Upper lobe of right lung (tissue), 1 donor: ENCODE data around the gene HNF4A. TPM values are rescaled to one million over a fixed set of nuclear protein-coding genes. Genes with fewer than 3 reads are reported as not detected.
A peak's percentile ranks its signal among the peaks of the same experiment; 100 is the strongest.

ENCODE experiments used
- ATAC-seq: fragments of 200-7000 bp; cut with Tn5 transposase; one replicate; pipeline ENCODE4 v1.9.1; 2020; ENCODE audit warnings: mild to moderate bottlenecking, moderate library complexity
- DNase-seq: peaks from one replicate; pipeline ENCODE4 v3.0.0-alpha.2; 2020
- H3K27ac ChIP-seq: fragments of 200-600 bp; one replicate; pipeline ENCODE4 v1.8.0; 2022
- H3K27me3 ChIP-seq: fragments of 200-600 bp; one replicate; pipeline ENCODE4 v1.8.0; 2022; ENCODE audit warnings: mild to moderate bottlenecking
- H3K36me3 ChIP-seq: fragments of 200-600 bp; one replicate; pipeline ENCODE4 v1.8.0; 2022
- H3K4me1 ChIP-seq: fragments of 200-600 bp; one replicate; pipeline ENCODE4 v1.8.0; 2022
- H3K4me3 ChIP-seq: fragments of 200-600 bp; one replicate; pipeline ENCODE4 v1.8.0; 2022; ENCODE audit warnings: mild to moderate bottlenecking
- H3K9me3 ChIP-seq: fragments of 200-600 bp; one replicate; pipeline ENCODE4 v1.8.0; 2022
- intact Hi-C: fragments of 100-400 bp; cut with DNase I; formaldehyde crosslinking; loops from one replicate; pipeline ENCODE4 v1.11.0; 2022
- total RNA-seq: library from RNA; stranded (reverse); fragmentation: NEBNext Ultra II Directional; extraction: Animal tissue kit (Norgen Biotek cat#: 25700); gene quantifications from one replicate; pipeline ENCODE4 v1.2.1, GENCODE V29; 2021
- TF ChIP-seq, protein P1 (sequence below): fragments of 200-600 bp; IDR thresholded peaks from one replicate; pipeline ENCODE4 v1.8.0; 2022; ENCODE audit warnings: antibody characterized with exemption
- donor health status: DM: no; HTN: yes; CAD: no; lungs with severe emphysema.

HNF4A gene
- total RNA-seq, 1 donor from 2014 or later: 0.20 TPM

DNA sequence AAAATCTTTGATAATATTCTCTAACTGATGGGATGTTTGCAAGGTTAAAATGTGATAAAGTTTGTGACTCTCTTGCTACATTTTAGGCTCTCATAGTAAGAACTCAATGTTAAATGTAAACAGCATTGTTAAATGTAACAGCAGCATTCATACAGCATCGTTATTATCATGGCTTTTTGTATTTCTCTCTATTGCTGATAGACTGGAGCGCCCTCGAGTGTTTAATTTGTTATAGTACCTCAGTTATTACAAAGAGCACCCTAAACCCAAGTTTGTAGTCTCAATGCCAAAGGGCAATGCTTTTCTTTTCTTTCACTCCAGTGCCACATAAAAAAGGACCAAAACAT is 105.3 kb downstream of the HNF4A start:
- Histone ChIP-seq H3K36me3 (no peaks in the 10 kb centered on the region), H3K9me3 (no peaks in the 10 kb centered on the region), H3K4me1 (no peaks in the 10 kb centered on the region), H3K27me3 (no peaks in the 10 kb centered on the region), H3K4me3 (no peak overlapping the region), H3K27ac (no peak overlapping the region)
- ATAC-seq (peak; percentile 40), DNase-seq (no peak)
- intact Hi-C loops: loop anchor here (10.0 kb wide), 1 partner anchor 66 kb away; no protein-coding TSS in a partner anchor
- TF ChIP-seq, protein P1, sequence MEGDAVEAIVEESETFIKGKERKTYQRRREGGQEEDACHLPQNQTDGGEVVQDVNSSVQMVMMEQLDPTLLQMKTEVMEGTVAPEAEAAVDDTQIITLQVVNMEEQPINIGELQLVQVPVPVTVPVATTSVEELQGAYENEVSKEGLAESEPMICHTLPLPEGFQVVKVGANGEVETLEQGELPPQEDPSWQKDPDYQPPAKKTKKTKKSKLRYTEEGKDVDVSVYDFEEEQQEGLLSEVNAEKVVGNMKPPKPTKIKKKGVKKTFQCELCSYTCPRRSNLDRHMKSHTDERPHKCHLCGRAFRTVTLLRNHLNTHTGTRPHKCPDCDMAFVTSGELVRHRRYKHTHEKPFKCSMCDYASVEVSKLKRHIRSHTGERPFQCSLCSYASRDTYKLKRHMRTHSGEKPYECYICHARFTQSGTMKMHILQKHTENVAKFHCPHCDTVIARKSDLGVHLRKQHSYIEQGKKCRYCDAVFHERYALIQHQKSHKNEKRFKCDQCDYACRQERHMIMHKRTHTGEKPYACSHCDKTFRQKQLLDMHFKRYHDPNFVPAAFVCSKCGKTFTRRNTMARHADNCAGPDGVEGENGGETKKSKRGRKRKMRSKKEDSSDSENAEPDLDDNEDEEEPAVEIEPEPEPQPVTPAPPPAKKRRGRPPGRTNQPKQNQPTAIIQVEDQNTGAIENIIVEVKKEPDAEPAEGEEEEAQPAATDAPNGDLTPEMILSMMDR: peak; percentile 47

DNA sequence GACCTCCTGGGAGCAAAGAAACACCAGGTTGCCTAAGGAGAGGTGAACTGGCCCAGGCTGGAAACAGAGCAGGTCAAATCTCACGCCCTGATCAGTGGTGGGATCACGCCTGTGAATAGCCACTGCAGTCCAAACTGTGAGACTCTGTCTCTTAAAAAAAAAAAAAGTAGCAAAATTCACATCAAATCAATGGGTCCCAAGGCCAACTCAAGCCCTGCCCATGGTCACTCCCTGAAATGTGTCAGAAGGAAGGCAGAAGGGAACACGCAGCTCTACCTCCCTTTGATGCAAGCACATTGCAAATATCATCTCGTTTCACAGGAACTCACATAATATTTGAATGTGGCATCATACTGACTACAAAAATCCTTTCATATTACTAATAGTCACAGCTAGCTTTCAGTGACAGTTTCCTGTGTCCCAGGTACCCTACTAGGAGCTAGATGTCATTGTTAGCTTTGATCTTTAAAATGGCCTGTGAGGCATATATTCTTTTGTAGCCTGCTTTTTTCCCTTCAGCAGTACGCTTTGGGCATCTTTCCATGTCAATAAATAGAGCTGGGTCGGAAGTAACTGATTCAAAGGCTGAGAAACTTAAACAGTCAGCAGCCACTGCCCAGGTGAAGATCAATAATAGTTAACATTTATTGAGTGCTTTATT is 105.8 kb downstream of the HNF4A start:
- TF ChIP-seq, protein P1: no peak
- Histone ChIP-seq H3K9me3 (no peaks in the 10 kb centered on the region), H3K27me3 (no peaks in the 10 kb centered on the region), H3K36me3 (no peaks in the 10 kb centered on the region), H3K4me3 (no peak overlapping the region), H3K4me1 (no peaks in the 10 kb centered on the region), H3K27ac (no peak overlapping the region)
- ATAC-seq (no peak), DNase-seq (no peak)
- intact Hi-C loops: loop anchor here (10.0 kb wide), 1 partner anchor 66 kb away; no protein-coding TSS in a partner anchor

DNA sequence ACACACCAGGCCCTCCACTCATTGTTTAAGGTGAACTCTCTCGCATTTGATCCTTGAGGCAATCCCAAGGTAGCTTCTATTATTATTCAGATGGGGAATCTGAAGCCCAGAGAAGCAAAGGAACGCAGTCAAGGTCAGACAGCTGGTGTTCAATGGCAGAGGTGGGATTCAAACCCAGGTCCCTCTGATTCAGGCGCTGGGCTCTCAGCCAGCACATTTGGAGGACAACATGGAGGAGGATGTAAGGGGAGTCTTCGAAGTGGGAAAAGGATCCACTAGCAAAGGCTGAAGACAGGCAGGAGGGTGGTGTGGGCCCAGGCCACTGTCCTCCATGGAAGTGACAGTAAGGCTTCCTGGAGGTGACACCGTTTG is 106.3 kb downstream of the HNF4A start:
- no peak overlapping the region for H3K4me3 ChIP-seq
- TF ChIP-seq, protein P1: no peak
- no peak overlapping the region for H3K27ac ChIP-seq
- DNase-seq (no peak), ATAC-seq (no peak)
- H3K36me3 ChIP-seq: no peaks in the 10 kb centered on the region
- H3K9me3 ChIP-seq: no peaks in the 10 kb centered on the region
- intact Hi-C loops: loop anchor here (10.0 kb wide), 1 partner anchor 67 kb away; no protein-coding TSS in a partner anchor
- no peaks in the 10 kb centered on the region for H3K4me1 ChIP-seq
- no peaks in the 10 kb centered on the region for H3K27me3 ChIP-seq

DNA sequence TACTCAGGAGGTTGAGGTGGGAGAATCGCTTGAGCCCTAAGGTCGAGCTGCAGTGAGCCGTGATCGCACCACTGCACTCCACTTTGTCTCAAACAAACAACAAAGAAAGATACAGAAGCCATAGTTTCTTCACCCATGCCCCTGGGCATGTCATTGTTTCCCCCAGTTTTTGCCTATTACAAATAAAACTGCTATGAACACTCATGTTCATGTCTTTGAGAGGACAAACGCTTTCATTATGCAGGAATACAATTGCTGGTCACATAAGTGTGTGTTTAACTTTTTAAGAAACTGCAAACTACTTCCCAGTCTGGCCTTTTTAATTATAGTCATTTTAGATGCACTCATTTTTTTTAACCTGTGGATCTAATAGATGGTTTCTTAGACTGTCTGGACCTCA is 108.0 kb downstream of the HNF4A start:
- DNase-seq: no peak
- Histone ChIP-seq H3K27me3 (no peaks in the 10 kb centered on the region), H3K4me3 (no peak overlapping the region), H3K9me3 (no peaks in the 10 kb centered on the region), H3K36me3 (no peaks in the 10 kb centered on the region), H3K27ac (no peak overlapping the region), H3K4me1 (no peaks in the 10 kb centered on the region)
- intact Hi-C loops: loop anchor here (10.0 kb wide), 1 partner anchor 69 kb away; no protein-coding TSS in a partner anchor
- TF ChIP-seq, protein P1: no peak
- ATAC-seq: no peak

DNA sequence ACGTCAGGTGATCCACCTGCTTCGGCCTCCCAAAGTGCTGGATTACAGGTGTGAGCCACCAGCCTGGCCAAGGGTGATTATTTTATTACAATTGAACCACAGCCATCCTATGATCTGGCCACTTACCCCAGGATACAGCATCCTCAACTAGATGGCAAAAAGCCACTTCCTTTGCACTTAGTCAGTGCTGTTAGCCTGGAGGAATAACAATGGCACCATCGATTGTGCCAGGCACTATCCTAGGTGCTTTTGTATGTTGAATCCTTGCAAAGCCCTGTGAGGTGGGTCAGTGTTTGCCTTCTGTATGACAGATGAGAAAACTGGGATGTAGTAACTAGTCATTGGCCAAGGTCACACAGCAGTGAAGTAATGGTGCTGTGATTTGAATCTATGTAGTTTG is 109.0 kb downstream of the HNF4A start:
- intact Hi-C loops: loop anchor here (10.0 kb wide), 1 partner anchor 70 kb away; no protein-coding TSS in a partner anchor
- Histone ChIP-seq H3K27me3 (no peaks in the 10 kb centered on the region), H3K36me3 (no peaks in the 10 kb centered on the region), H3K27ac (no peak overlapping the region), H3K4me3 (no peak overlapping the region), H3K4me1 (no peaks in the 10 kb centered on the region), H3K9me3 (no peaks in the 10 kb centered on the region)
- no peak for DNase-seq
- TF ChIP-seq, protein P1: no peak
- no peak for ATAC-seq
